OCI-LY1 (cell line): ENCODE data around the gene CAPN10.

Source experiments
- CTCF ChIP-seq: fragments of 200-600 bp; sonication (generic), shearing (Covaris generic); IDR thresholded peaks from 2 replicates; pipeline ENCODE4 v1.5.1; 2017; ENCODE audit warnings: mild to moderate bottlenecking, antibody characterized with exemption, low read length, moderate library complexity, mixed read lengths
- EZH2 ChIP-seq: fragments of 200-600 bp; sonication (generic), shearing (Covaris generic); IDR thresholded peaks from 2 replicates; pipeline ENCODE4 v1.8.0; 2017; ENCODE audit warnings: borderline replicate concordance, mixed run types, mild to moderate bottlenecking, antibody characterized with exemption, low read length, moderate library complexity, mixed read lengths

- TF ChIP-seq CTCF (no peak), EZH2 (no peak)
Measured at GRCh38 chr2:240614391-240614790, 27.9 kb downstream of the CAPN10 start.
